MM.1S (cell line): ENCODE measurements around the gene ST13.

Experiments
- DNase-seq: peaks from one replicate; pipeline ENCODE4 v3.0.0-alpha.2; 2015
- H2AFZ ChIP-seq: fragments of 300-600 bp; sonication (generic); 2 replicates; pipeline ENCODE4 v1.6.0; 2016; ENCODE audit warnings: antibody characterized with exemption, low read length
- H3F3A ChIP-seq: fragments of 300-600 bp; sonication (generic); 2 replicates; pipeline ENCODE4 v1.6.1; 2016; ENCODE audit warnings: mild to moderate bottlenecking, antibody characterized with exemption, low read length, moderate library complexity, mixed read lengths; ENCODE audit not compliant: insufficient read depth
- H3K27ac ChIP-seq: fragments of 300-600 bp; sonication (generic); 2 replicates; pipeline ENCODE4 v1.5.1; 2016; ENCODE audit warnings: mild to moderate bottlenecking, low read length
- H3K27me3 ChIP-seq: fragments of 300-600 bp; sonication (generic); replicated peaks from 2 replicates; pipeline ENCODE4 v1.6.0; 2016; ENCODE audit warnings: low read length; ENCODE audit not compliant: insufficient read depth
- H3K36me3 ChIP-seq: fragments of 300-600 bp; sonication (generic); replicated peaks from 2 replicates; pipeline ENCODE4 v1.6.1; 2016; ENCODE audit warnings: mild to moderate bottlenecking, low read length, mixed read lengths; ENCODE audit not compliant: insufficient read depth
- H3K4me1 ChIP-seq: fragments of 300-600 bp; sonication (generic); 2 replicates; pipeline ENCODE4 v1.6.1; 2016; ENCODE audit warnings: low read length, mixed read lengths
- H3K4me2 ChIP-seq: fragments of 300-600 bp; sonication (generic); 2 replicates; pipeline ENCODE4 v1.6.0; 2016; ENCODE audit warnings: low read depth, low read length
- H3K4me3 ChIP-seq: fragments of 300-600 bp; sonication (generic); 2 replicates; pipeline ENCODE4 v1.5.1; 2016; ENCODE audit warnings: low read length, mixed read lengths
- H3K79me2 ChIP-seq: fragments of 300-600 bp; sonication (generic); 2 replicates; pipeline ENCODE4 v1.6.1; 2016; ENCODE audit warnings: mixed run types, low read length, mixed read lengths
- H3K9ac ChIP-seq: fragments of 300-600 bp; sonication (generic); 2 replicates; pipeline ENCODE4 v1.6.1; 2016; ENCODE audit warnings: low read length, mixed read lengths
- H3K9me2 ChIP-seq: fragments of 300-600 bp; sonication (generic); replicated peaks from 2 replicates; pipeline ENCODE4 v1.6.1; 2016; ENCODE audit warnings: mild to moderate bottlenecking, low read length, mixed read lengths; ENCODE audit not compliant: insufficient read depth
- H3K9me3 ChIP-seq: fragments of 300-600 bp; sonication (generic); replicated peaks from 2 replicates; pipeline ENCODE4 v1.6.1; 2016; ENCODE audit warnings: mild to moderate bottlenecking, low read length, mixed read lengths; ENCODE audit not compliant: insufficient read depth
- H4K20me1 ChIP-seq: fragments of 300-600 bp; sonication (generic); 2 replicates; pipeline ENCODE4 v1.6.1; 2016; ENCODE audit warnings: mild to moderate bottlenecking, low read length, moderate library complexity, mixed read lengths; ENCODE audit not compliant: insufficient read depth
- CTCF ChIP-seq: fragments of 300-600 bp; sonication (generic); IDR thresholded peaks from 2 replicates; pipeline ENCODE4 v1.5.1; 2016; ENCODE audit warnings: antibody characterized with exemption, low read length, mixed read lengths
- EZH2 ChIP-seq: fragments of 300-600 bp; sonication (generic); optimal IDR thresholded peaks from 2 replicates; pipeline ENCODE3; 2017; ENCODE audit warnings: low read depth, mild to moderate bottlenecking, antibody characterized with exemption, low read length, mixed read lengths
- EZH2phosphoT487 ChIP-seq: fragments of 300-600 bp; sonication (generic); IDR thresholded peaks from 2 replicates; pipeline ENCODE4 v1.6.1; 2018; ENCODE audit warnings: antibody characterized with exemption, low read length

ST13 gene

GRCh38 chr22:40894417-40894816 lies 38.0 kb upstream of the ST13 start:
- DNase-seq: no peak
- no peaks in the 10 kb centered on the region for H3K36me3 ChIP-seq
- H3K79me2 ChIP-seq: no peaks in the 10 kb centered on the region
- H3K9me3 ChIP-seq: no peaks in the 10 kb centered on the region
- no peak overlapping the region for H3K27ac ChIP-seq
- 0 out of 2 replicates have a peak, but pooled peaks cover 4% of the 10 kb centered on the region for H3F3A ChIP-seq
- H3K27me3 ChIP-seq: no peaks in the 10 kb centered on the region
- H4K20me1 ChIP-seq: no peaks in the 10 kb centered on the region
- H3K9ac ChIP-seq: no peak overlapping the region
- no peak overlapping the region for H3K4me2 ChIP-seq
- no peaks in the 10 kb centered on the region for H3K4me1 ChIP-seq
- TF ChIP-seq EZH2 (no peak), CTCF (no peak), EZH2phosphoT487 (no peak)
- H3K9me2 ChIP-seq: no peaks in the 10 kb centered on the region
- H2AFZ ChIP-seq: no peak overlapping the region
- no peak overlapping the region for H3K4me3 ChIP-seq

- Histone ChIP-seq H3K4me1 (no peaks in the 10 kb centered on the region), H3K9me2 (no peaks in the 10 kb centered on the region), H3K4me3 (no peak overlapping the region), H3K36me3 (peaks cover 4% of the 10 kb centered on the region; the same call in 1 of the 2 replicates), H3K27ac (no peak overlapping the region), H3K9ac (no peak overlapping the region), H4K20me1 (no peaks in the 10 kb centered on the region), H3K9me3 (no peaks in the 10 kb centered on the region), H3K4me2 (no peak overlapping the region), H3F3A (no peaks in the 10 kb centered on the region), H3K27me3 (no peaks in the 10 kb centered on the region), H2AFZ (no peak overlapping the region), H3K79me2 (no peaks in the 10 kb centered on the region)
- TF ChIP-seq EZH2phosphoT487 (no peak), CTCF (no peak)
- DNase-seq: no peak
Observed at GRCh38 chr22:40890881-40891280, 34.4 kb upstream of the ST13 start.

- Histone ChIP-seq H3K4me2 (no peak overlapping the region), H3F3A (no peaks in the 10 kb centered on the region), H3K4me3 (no peak overlapping the region), H3K27ac (no peak overlapping the region), H4K20me1 (no peaks in the 10 kb centered on the region), H3K36me3 (peaks cover 4% of the 10 kb centered on the region; the same call in 1 of the 2 replicates), H3K79me2 (no peaks in the 10 kb centered on the region), H3K9me2 (no peaks in the 10 kb centered on the region), H3K27me3 (no peaks in the 10 kb centered on the region), H3K4me1 (no peaks in the 10 kb centered on the region), H3K9me3 (no peaks in the 10 kb centered on the region), H2AFZ (no peak overlapping the region), H3K9ac (no peak overlapping the region)
- no peak for TF ChIP-seq EZH2phosphoT487
- no peak for TF ChIP-seq EZH2
- no peak for TF ChIP-seq CTCF
- no peak for DNase-seq
Observed at GRCh38 chr22:40889116-40889515, 32.7 kb upstream of the ST13 start.

GRCh38 chr22:40878922-40879321 lies 22.5 kb upstream of the ST13 start:
- no peaks in the 10 kb centered on the region for H3K4me1 ChIP-seq
- no peak overlapping the region for H3K27ac ChIP-seq
- H3K27me3 ChIP-seq: no peaks in the 10 kb centered on the region
- H2AFZ ChIP-seq: no peak overlapping the region
- H4K20me1 ChIP-seq: no peaks in the 10 kb centered on the region
- no peak for DNase-seq
- TF ChIP-seq CTCF (no peak), EZH2 (no peak), EZH2phosphoT487 (no peak)
- no peak overlapping the region for H3K4me3 ChIP-seq
- no peaks in the 10 kb centered on the region for H3F3A ChIP-seq
- H3K9ac ChIP-seq: no peak overlapping the region
- no peaks in the 10 kb centered on the region for H3K9me2 ChIP-seq
- no peak overlapping the region for H3K4me2 ChIP-seq
- no peaks in the 10 kb centered on the region for H3K9me3 ChIP-seq
- H3K36me3 ChIP-seq: no peaks in the 10 kb centered on the region
- no peaks in the 10 kb centered on the region for H3K79me2 ChIP-seq
